HEK293 (cell line): ENCODE results near the gene PARPBP.

Experiments
- CTCF ChIP-seq: fragments of 450-650 bp; formaldehyde crosslinking; IDR thresholded peaks from 2 replicates; pipeline ENCODE4 v1.5.1; 2016; ENCODE audit warnings: missing biosample characterization, missing genetic modification characterization
- HOXC10 ChIP-seq: sonication (generic); formaldehyde crosslinking; IDR thresholded peaks from 2 replicates; pipeline ENCODE4 v1.8.1; 2023; ENCODE audit warnings: mild to moderate bottlenecking, missing genetic modification reagents
- KLF9 ChIP-seq: fragments of 450-650 bp; formaldehyde crosslinking; IDR thresholded peaks from 2 replicates; pipeline ENCODE4 v1.5.1; 2016; ENCODE audit warnings: missing biosample characterization, missing genetic modification characterization, low read depth
- ZBTB10 ChIP-seq: fragments of 450-650 bp; formaldehyde crosslinking; IDR thresholded peaks from 2 replicates; pipeline ENCODE4 v1.5.1; 2016; ENCODE audit warnings: missing biosample characterization, missing genetic modification characterization
- ZBTB7A ChIP-seq: fragments of 450-650 bp; formaldehyde crosslinking; IDR thresholded peaks from 2 replicates; pipeline ENCODE4 v1.5.1; 2016; ENCODE audit warnings: low read depth, missing biosample characterization, missing genetic modification characterization
- ZNF146 ChIP-seq: fragments of 450-650 bp; formaldehyde crosslinking; IDR thresholded peaks from 2 replicates; pipeline ENCODE4 v1.5.1; 2016; ENCODE audit warnings: missing biosample characterization, missing genetic modification characterization
- ZNF248 ChIP-seq: fragments of 450-650 bp; formaldehyde crosslinking; IDR thresholded peaks from 2 replicates; pipeline ENCODE4 v1.5.1; 2017; ENCODE audit warnings: missing biosample characterization, missing genetic modification characterization
- ZNF530 ChIP-seq: fragments of 450-650 bp; formaldehyde crosslinking; IDR thresholded peaks from 2 replicates; pipeline ENCODE4 v1.5.1; 2016; ENCODE audit warnings: low read depth, missing biosample characterization, missing genetic modification characterization
- ZNF610 ChIP-seq: fragments of 450-650 bp; formaldehyde crosslinking; IDR thresholded peaks from 2 replicates; pipeline ENCODE4 v1.5.1; 2016; ENCODE audit warnings: missing biosample characterization, missing genetic modification characterization, borderline replicate concordance
- ZNF76 ChIP-seq: fragments of 450-650 bp; formaldehyde crosslinking; IDR thresholded peaks from 2 replicates; pipeline ENCODE4; 2016; ENCODE audit warnings: low read depth, missing biosample characterization, missing genetic modification characterization, borderline replicate concordance
- ZNF776 ChIP-seq: fragments of 450-650 bp; formaldehyde crosslinking; IDR thresholded peaks from 2 replicates; pipeline ENCODE4 v1.5.0; 2017; ENCODE audit warnings: missing biosample characterization, missing genetic modification characterization, borderline replicate concordance
- ZSCAN5A ChIP-seq: fragments of 450-650 bp; formaldehyde crosslinking; IDR thresholded peaks from 2 replicates; pipeline ENCODE4 v1.5.1; 2016; ENCODE audit warnings: missing biosample characterization, missing genetic modification characterization

GRCh38 chr12:102204025-102204424, 84.0 kb downstream of the PARPBP start:
- TF ChIP-seq CTCF (tag by site-specific recombination) (no peak), KLF9 (tag by site-specific recombination) (no peak), ZBTB10 (no peak), ZNF76 (tag by site-specific recombination) (no peak), ZSCAN5A (tag by site-specific recombination) (no peak), ZNF610 (tag by site-specific recombination) (no peak), HOXC10 (no peak), ZNF776 (tag by site-specific recombination) (no peak), ZNF248 (tag by site-specific recombination) (no peak), ZBTB7A (no peak), ZNF530 (tag by site-specific recombination) (no peak), ZNF146 (tag by site-specific recombination) (no peak)
